HG03135 (cell line): ENCODE data around the gene METAP1.
"Not testable (repeated sequence)": the region's sequence is repeated elsewhere in the genome, so short reads cannot be mapped to it uniquely, and the experiment has no call there.

ENCODE experiments used
- ATAC-seq: cut with Tn5 transposase; IDR thresholded peaks from one replicate; pipeline ENCODE4 v1.9.1; 2021; ENCODE audit warnings: mild to moderate bottlenecking, moderate library complexity; ENCODE audit not compliant: unreplicated experiment

METAP1 gene

DNA sequence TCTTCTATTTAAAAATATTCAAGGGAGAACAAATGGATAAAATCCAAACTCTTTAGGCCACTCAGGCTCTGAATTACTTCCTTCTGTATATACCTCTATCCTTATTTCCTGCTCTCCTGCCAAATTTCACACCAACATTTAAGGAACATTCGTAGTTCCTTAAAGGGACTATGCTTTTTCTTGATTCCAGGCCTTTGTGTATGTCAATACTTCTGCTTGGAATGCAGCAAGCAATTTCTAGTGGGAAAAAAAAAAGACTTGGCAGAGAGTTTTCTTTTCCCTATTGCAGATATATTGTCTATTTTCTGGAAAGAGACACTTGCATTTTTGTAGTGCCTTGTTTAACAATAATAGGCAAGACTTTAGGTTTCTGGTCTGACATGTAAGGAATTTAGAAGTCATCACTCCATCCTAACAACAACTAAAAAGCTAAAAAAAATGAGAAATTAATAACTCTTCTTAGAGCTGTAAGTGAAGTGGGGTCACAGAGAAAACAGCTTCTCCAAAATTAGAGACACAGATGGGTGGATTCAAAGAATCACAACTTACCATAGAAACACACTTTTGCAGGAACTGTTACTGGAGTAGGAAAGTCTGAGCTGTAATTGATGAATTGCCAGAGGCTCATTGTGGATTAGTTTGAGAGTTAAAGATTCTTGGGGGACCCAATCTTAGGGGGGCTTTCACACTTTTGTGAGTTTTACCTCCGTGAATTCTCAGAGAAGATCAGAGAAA is 95.1 kb downstream of the METAP1 start:
- no peak for ATAC-seq

DNA sequence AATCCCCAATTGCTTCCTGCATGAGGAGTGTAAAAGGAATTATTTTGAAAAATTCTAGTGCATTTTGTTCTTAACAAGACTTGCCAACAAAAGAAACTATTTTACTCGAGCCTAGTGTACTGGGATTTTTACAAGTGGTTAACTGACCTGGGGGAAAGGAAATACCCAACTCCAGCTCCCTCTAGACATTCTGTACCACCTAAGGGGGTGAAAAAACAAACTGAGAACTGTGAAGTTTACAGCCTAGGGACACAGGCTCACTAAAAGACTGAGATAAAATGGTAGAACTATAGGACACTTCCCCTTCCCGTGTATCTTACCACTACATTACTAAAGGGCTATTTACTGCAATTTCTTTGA is 95.7 kb downstream of the METAP1 start:
- ATAC-seq, result no peak

DNA sequence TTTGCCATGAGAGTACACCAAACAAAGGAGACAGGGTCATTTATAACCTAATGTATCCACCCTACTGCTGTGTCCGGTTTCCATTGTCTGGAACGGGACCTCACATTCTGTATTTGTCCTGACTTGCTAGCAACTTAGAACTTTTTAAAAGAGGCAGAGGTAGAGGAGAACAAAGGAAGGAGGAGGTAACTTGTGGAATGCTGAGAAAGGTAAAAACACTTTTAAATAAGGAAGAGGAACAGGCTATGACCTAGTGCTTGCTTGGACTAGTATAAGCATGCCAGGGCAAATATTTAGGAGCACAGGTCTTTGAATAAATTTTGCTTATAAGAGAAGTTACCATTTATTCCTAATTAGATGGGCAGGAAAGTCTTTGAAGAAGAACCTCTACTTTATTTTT is 96.3 kb downstream of the METAP1 start:
- not testable (repeated sequence) for ATAC-seq

DNA sequence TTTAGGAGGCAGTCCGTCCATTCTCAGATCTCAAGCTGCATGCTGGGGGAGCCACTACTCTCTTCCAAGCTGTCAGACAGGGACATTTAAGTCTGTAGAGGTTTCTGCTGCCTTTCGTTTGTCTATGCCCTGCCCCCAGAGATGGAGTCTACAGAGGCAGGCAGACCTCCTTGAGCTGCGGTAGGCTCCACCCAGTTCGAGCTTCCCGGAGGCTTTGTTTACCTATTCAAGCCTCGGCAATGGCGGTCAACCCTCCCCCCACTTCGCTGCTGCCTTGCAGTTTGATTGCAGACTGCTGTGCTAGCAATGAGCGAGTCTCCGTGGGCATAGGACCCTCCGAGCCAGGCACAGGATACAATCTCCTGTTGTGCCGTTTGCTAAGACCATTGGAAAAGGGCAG is 103.8 kb downstream of the METAP1 start:
- ATAC-seq, result no peak

DNA sequence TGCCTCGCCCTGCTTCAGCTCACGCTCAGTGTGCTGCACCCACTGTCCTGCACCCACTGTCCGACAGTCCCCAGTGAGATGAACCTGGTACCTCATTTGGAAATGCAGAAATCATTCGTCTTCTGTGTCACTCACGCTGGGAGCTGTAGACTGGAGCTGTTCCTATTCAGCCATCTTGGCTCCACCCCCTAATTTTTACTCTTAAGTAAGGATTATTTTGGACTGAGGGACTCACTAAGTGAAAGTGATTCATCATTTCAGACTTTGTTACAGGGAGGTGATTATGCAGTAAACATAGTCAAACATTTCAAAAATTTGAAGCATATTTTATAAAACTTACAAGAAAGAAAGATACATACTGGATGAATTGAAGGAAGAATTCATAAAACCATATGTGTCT is 104.3 kb downstream of the METAP1 start:
- ATAC-seq, result not testable (repeated sequence)

DNA sequence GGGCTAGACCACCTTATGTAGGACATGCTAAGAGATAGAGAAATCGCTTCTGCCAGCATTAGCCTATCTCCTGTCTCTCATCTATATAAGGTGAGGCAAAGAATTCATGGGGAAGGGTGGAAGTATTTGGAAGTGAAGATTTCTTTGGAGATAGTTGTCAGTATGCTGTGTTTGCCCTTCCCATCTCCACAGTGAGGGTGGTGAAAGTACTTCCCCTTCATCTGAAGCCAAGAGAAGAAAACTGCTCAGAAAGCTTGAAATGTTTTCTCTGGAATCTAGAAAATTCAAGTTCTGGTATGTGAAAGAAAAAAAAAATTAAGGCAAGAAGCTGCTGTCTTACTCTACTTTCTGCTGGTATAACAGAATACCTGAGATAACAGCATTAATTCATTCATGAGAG is 105.4 kb downstream of the METAP1 start:
- ATAC-seq, result no peak

DNA sequence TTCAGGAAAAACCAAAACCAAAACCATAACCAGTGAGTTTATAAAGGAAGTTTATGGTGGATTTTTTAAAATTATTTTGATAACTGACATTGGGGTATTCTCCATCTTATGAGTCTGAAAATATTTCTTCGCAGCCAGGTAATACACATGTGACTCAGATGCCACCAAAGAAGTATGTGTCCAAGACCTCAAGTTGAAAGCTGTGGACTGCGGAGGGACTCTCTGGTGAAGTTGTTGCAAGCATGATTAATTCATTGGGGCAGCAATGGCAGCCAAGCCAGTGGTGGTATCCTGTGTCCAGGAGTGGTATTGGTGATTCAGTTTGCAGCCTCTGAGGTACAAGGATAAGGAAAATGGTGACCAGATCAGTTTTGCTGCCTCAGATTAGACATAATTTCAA is 107.1 kb downstream of the METAP1 start:
- no peak for ATAC-seq

DNA sequence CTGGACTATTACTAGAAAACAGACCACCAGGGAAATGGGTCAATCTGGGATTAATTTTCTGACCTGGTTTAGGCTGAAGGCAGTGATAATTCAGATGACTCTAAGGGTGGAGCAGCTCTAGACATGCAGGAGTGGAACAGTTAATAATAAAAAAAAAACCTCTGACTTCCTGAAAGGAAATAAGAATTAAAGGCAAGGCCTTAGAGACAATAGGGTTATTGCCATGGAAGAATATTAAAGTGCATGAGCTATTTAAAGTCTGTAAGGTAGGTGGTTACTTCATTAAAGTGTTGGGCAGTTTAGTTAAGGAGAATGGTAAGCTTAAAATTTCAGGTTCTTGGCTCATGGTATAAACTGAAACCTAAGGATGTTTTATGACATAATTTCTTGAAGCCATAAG is 107.6 kb downstream of the METAP1 start:
- ATAC-seq, result no peak

DNA sequence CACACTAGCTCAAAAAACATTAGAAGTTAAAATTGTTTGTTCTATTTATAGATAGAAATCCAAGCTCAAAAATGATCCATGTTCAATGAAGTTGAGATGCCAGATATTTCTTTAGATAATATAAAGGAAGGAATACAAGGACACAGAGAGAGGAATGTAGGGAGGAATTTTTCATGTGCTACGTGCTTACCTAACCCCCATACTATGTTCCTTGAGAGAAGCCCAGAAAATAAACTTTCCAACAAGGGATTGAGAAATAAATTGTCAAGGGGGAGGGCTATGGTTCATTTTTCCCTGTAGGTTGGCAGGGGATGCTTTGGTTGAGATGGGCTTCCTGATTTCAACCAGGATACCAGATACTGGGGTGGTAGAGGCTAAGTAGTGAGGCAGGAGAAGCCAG is 108.6 kb downstream of the METAP1 start:
- ATAC-seq, result no peak

DNA sequence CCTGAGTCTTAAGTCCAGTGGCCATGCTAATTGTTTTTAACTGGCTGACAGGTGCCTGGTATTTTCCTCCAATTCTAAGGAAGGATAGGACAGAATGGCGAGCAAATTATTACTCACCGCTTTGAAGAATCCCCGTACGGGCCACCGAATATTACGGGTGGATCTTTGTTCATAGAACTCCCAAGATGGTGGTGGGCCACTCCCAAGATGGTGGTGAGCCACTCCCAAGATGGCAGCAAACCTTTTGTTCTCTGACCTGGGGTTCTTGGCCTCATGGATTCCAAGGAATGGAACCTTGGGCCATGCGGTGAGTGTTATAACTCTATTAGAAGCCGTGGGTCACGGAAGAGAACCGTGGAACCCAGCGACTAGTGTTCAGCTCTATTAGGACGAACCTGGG is 113.8 kb downstream of the METAP1 start:
- not testable (repeated sequence) for ATAC-seq
